GM12878 (cell line): Measurements from ENCODE around the gene CD79A. TPM values are rescaled to one million over a fixed set of nuclear protein-coding genes. Genes with fewer than 3 reads are reported as not detected.

Experiments used
- BCL11A ChIP-seq: IDR thresholded peaks from 2 replicates; pipeline ENCODE4 v1.6.1; 2011; ENCODE audit warnings: low read depth, low read length
- EP300 ChIP-seq, 2 experiments: fragments of 150-350 bp in 1 of 2; IDR thresholded peaks; 2 replicates each; pipeline ENCODE4 v1.6.1; 2011 to 2012; ENCODE audit warnings: low read depth in 2 of 2, low read length in 2 of 2, borderline replicate concordance in 1 of 2, improper control_type of control experiment in 1 of 2, inconsistent platforms in 1 of 2; ENCODE audit not compliant: control insufficient read depth in 1 of 2
- ETV6 ChIP-seq, 2 experiments: fragments of 450-650 bp in 1 of 2; IDR thresholded peaks in 1 of 2; conservative IDR thresholded peaks in 1 of 2; 2 replicates each; pipeline ENCODE4 v1.6.1; 2014; ENCODE audit warnings: antibody characterized with exemption in 1 of 2, borderline replicate concordance in 1 of 2, low read depth in 1 of 2, mild to moderate bottlenecking in 1 of 2, moderate library complexity in 1 of 2
- FOS ChIP-seq: IDR thresholded peaks from 3 replicates; pipeline ENCODE4 v1.6.1; 2011; ENCODE audit warnings: borderline replicate concordance; ENCODE audit not compliant: insufficient read length; ENCODE audit errors: extremely low read depth
- GABPA ChIP-seq: IDR thresholded peaks from 2 replicates; pipeline ENCODE4 v1.6.1; 2014; ENCODE audit warnings: antibody characterized with exemption, low read depth, mild to moderate bottlenecking, inconsistent platforms
- HDAC6 ChIP-seq: fragments of 200-600 bp; sonication (generic); IDR thresholded peaks from one replicate; pipeline ENCODE4 v1.8.0; 2017; ENCODE audit warnings: antibody characterized with exemption; ENCODE audit not compliant: unreplicated experiment
- IKZF2 ChIP-seq, 2 experiments: fragments of 450-650 bp; IDR thresholded peaks; 2 replicates each; pipeline ENCODE4 v1.6.1; 2017; ENCODE audit warnings: mild to moderate bottlenecking in 2 of 2, moderate library complexity in 2 of 2
- IRF4 ChIP-seq: IDR thresholded peaks from 2 replicates; pipeline ENCODE4 v1.6.1; 2011; ENCODE audit warnings: low read depth, low read length
- MTA2 ChIP-seq: fragments of 450-650 bp; IDR thresholded peaks from 2 replicates; pipeline ENCODE4 v1.6.1; 2016; ENCODE audit warnings: low read depth, mild to moderate bottlenecking, moderate library complexity
- MTA3 ChIP-seq: IDR thresholded peaks from 2 replicates; pipeline ENCODE4 v1.6.1; 2012; ENCODE audit warnings: low read length, inconsistent platforms, borderline replicate concordance
- POLR2A ChIP-seq: IDR thresholded peaks from 2 replicates; pipeline ENCODE4 v1.6.1; 2011; ENCODE audit warnings: low read depth, mild to moderate bottlenecking, low read length
- SKIL ChIP-seq: fragments of 450-650 bp; IDR thresholded peaks from 2 replicates; pipeline ENCODE4 v1.6.1; 2017; ENCODE audit warnings: mild to moderate bottlenecking, low read depth, inconsistent platforms; ENCODE audit not compliant: poor library complexity, severe bottlenecking
- TCF12 ChIP-seq: IDR thresholded peaks from 2 replicates; pipeline ENCODE4 v1.6.1; 2011; ENCODE audit warnings: low read depth, mild to moderate bottlenecking, low read length
- YBX1 ChIP-seq: fragments of 450-650 bp; IDR thresholded peaks from 2 replicates; pipeline ENCODE4 v1.6.1; 2016; ENCODE audit warnings: antibody characterized with exemption
- polyA plus RNA-seq, 11 experiments: library from polyadenylated mRNA; depleted of rRNA in 4 of 11; unstranded in 6 of 11; stranded (reverse) in 5 of 11; fragments of >200 nt; fragmentation: Nextera tagmentation in 4 of 11; fragmentation: Illumina TruSeq in 1 of 11; extraction: Ambion mirVana in 4 of 11; extraction: Trizol in 1 of 11; gene quantifications; 1 replicate in 1 of 11; 2 replicates in 10 of 11; pipeline versions ENCODE4 v1.2.1 to v1.2.3, GENCODE V29; 2011 to 2016; ENCODE audit warnings: inconsistent platforms in 2 of 11, missing spikeins in 2 of 11, low read depth in 1 of 11
- total RNA-seq, 4 experiments: library from RNA; depleted of rRNA in 3 of 4; stranded (reverse); fragments of >200 nt in 3 of 4; fragmentation: Illumina TruSeq in 1 of 4; extraction: Trizol in 1 of 4; gene quantifications; 2 replicates each; pipeline versions ENCODE4 v1.2.1 to v1.2.3, GENCODE V29; 2013 to 2021
- TF ChIP-seq, protein P1 (sequence below): IDR thresholded peaks from 2 replicates; pipeline ENCODE4 v1.6.1; 2012; ENCODE audit warnings: mild to moderate bottlenecking, low read depth, low read length
- TF ChIP-seq, protein P2 (sequence below): fragments of 450-650 bp; IDR thresholded peaks from 2 replicates; pipeline ENCODE4 v1.6.1; 2016; ENCODE audit warnings: mild to moderate bottlenecking, moderate library complexity, borderline replicate concordance

Gene CD79A
- total and polyA plus RNA-seq, 10 of the 15 experiments (the other 5 are each of a cell fraction or from before 2014, with no cell fraction given): 38.8 to 414 (median 282) TPM

- TF ChIP-seq, protein P1, sequence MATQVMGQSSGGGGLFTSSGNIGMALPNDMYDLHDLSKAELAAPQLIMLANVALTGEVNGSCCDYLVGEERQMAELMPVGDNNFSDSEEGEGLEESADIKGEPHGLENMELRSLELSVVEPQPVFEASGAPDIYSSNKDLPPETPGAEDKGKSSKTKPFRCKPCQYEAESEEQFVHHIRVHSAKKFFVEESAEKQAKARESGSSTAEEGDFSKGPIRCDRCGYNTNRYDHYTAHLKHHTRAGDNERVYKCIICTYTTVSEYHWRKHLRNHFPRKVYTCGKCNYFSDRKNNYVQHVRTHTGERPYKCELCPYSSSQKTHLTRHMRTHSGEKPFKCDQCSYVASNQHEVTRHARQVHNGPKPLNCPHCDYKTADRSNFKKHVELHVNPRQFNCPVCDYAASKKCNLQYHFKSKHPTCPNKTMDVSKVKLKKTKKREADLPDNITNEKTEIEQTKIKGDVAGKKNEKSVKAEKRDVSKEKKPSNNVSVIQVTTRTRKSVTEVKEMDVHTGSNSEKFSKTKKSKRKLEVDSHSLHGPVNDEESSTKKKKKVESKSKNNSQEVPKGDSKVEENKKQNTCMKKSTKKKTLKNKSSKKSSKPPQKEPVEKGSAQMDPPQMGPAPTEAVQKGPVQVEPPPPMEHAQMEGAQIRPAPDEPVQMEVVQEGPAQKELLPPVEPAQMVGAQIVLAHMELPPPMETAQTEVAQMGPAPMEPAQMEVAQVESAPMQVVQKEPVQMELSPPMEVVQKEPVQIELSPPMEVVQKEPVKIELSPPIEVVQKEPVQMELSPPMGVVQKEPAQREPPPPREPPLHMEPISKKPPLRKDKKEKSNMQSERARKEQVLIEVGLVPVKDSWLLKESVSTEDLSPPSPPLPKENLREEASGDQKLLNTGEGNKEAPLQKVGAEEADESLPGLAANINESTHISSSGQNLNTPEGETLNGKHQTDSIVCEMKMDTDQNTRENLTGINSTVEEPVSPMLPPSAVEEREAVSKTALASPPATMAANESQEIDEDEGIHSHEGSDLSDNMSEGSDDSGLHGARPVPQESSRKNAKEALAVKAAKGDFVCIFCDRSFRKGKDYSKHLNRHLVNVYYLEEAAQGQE: no peak
- TF ChIP-seq MTA2 (peak; percentile 50; the same call in 1 of the 2 replicates), GABPA (peak; percentile 75; the same call in 1 of the 2 replicates), POLR2A (peak; percentile 32; the same call in 1 of the 2 replicates), TCF12 (peak; percentile 66), BCL11A (peak; percentile 34; the same call in 1 of the 2 replicates), EP300 (IDR thresholded peaks at IDR 0.05; ENCODE audit: borderline replicate concordance in 1 of 2, control insufficient read depth in 1 of 2, low read depth in 2 of 2, low read length in 2 of 2) (peak in 1 of 2 experiments; percentile 36; a peak in 1 of 4 replicates), MTA3 (peak; percentile 72; the same call in 1 of the 2 replicates), YBX1 (0 out of 2 replicates have a peak, but pooled peaks have one; percentile 71), HDAC6 (no peak), IRF4 (0 out of 2 replicates have a peak, but pooled peaks have one; percentile 17), IKZF2 (IDR thresholded peaks at IDR 0.05) (peak; percentile 67 to 73), ETV6 (conservative IDR thresholded peaks at IDR 0.05 in 1 of 2, IDR thresholded peaks at IDR 0.05 in 1 of 2; ENCODE audit: borderline replicate concordance in 1 of 2, low read depth in 1 of 2) (peak in 1 of 2 experiments; percentile 62; a peak in 1 of 4 replicates), SKIL (peak; percentile 50), FOS (no peak)
- TF ChIP-seq, protein P2, sequence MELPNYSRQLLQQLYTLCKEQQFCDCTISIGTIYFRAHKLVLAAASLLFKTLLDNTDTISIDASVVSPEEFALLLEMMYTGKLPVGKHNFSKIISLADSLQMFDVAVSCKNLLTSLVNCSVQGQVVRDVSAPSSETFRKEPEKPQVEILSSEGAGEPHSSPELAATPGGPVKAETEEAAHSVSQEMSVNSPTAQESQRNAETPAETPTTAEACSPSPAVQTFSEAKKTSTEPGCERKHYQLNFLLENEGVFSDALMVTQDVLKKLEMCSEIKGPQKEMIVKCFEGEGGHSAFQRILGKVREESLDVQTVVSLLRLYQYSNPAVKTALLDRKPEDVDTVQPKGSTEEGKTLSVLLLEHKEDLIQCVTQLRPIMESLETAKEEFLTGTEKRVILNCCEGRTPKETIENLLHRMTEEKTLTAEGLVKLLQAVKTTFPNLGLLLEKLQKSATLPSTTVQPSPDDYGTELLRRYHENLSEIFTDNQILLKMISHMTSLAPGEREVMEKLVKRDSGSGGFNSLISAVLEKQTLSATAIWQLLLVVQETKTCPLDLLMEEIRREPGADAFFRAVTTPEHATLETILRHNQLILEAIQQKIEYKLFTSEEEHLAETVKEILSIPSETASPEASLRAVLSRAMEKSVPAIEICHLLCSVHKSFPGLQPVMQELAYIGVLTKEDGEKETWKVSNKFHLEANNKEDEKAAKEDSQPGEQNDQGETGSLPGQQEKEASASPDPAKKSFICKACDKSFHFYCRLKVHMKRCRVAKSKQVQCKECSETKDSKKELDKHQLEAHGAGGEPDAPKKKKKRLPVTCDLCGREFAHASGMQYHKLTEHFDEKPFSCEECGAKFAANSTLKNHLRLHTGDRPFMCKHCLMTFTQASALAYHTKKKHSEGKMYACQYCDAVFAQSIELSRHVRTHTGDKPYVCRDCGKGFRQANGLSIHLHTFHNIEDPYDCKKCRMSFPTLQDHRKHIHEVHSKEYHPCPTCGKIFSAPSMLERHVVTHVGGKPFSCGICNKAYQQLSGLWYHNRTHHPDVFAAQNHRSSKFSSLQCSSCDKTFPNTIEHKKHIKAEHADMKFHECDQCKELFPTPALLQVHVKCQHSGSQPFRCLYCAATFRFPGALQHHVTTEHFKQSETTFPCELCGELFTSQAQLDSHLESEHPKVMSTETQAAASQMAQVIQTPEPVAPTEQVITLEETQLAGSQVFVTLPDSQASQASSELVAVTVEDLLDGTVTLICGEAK: peak; percentile 74; the same call in 1 of the 2 replicates
Observed at GRCh38 chr19:41886761-41887710, 10.0 kb downstream of the CD79A start (continued).
